GM18498 (cell line): ENCODE data around the gene NKX1-1.
"Not testable (repeated sequence)": the region's sequence is repeated elsewhere in the genome, so short reads cannot be mapped to it uniquely, and the experiment has no call there.

Experiments
- ATAC-seq: cut with Tn5 transposase; IDR thresholded peaks from one replicate; pipeline ENCODE4 v1.9.1; 2021; ENCODE audit warnings: mild to moderate bottlenecking, moderate library complexity; ENCODE audit not compliant: unreplicated experiment

Gene NKX1-1

GRCh38 chr4:1375051-1375721 is 31.1 kb downstream of the NKX1-1 start:
- no peak for ATAC-seq

GRCh38 chr4:1374706-1375045 is 31.6 kb downstream of the NKX1-1 start:
- ATAC-seq, result no peak

GRCh38 chr4:1373892-1374705 is 32.1 kb downstream of the NKX1-1 start:
- no peak for ATAC-seq

GRCh38 chr4:1372576-1372975 is 33.7 kb downstream of the NKX1-1 start:
- not testable (repeated sequence) for ATAC-seq

- no peak for ATAC-seq
Measured at GRCh38 chr4:1371176-1372165, 34.8 kb downstream of the NKX1-1 start.

- ATAC-seq, result no peak
Measured at GRCh38 chr4:1370321-1371124, 35.7 kb downstream of the NKX1-1 start.

- ATAC-seq, result no peak
Measured at GRCh38 chr4:1369479-1370079, 36.7 kb downstream of the NKX1-1 start.

GRCh38 chr4:1369091-1369450 is 37.2 kb downstream of the NKX1-1 start:
- ATAC-seq, result no peak

GRCh38 chr4:1368421-1369090 is 37.7 kb downstream of the NKX1-1 start:
- ATAC-seq, result no peak

GRCh38 chr4:1367936-1368289 is 38.3 kb downstream of the NKX1-1 start:
- ATAC-seq, result no peak

GRCh38 chr4:1367230-1367935 is 38.9 kb downstream of the NKX1-1 start:
- no peak for ATAC-seq

- no peak for ATAC-seq
Measured at GRCh38 chr4:1366371-1367229, 39.6 kb downstream of the NKX1-1 start.

- ATAC-seq, result no peak
Measured at GRCh38 chr4:1365271-1366178, 40.7 kb downstream of the NKX1-1 start.

- no peak for ATAC-seq
Measured at GRCh38 chr4:1364748-1365147, 41.5 kb downstream of the NKX1-1 start.

- no peak for ATAC-seq
Measured at GRCh38 chr4:1364217-1364616, 42.0 kb downstream of the NKX1-1 start.

GRCh38 chr4:1363513-1363912 is 42.7 kb downstream of the NKX1-1 start:
- ATAC-seq, result no peak

- no peak for ATAC-seq
Measured at GRCh38 chr4:1362521-1362920, 43.7 kb downstream of the NKX1-1 start.
